Epithelial cell of prostate (primary cell): Measurements from ENCODE around the gene BCKDHB.

Experiments used
- DNase-seq: peaks from one replicate; pipeline ENCODE4 v3.0.0-alpha.2; 2011; ENCODE audit warnings: low read depth, low spot score
- H3K27ac ChIP-seq: fragments of 450-650 bp; 2 replicates; pipeline ENCODE4 v1.5.1; 2017; ENCODE audit warnings: mild to moderate bottlenecking

BCKDHB gene

GRCh38 chr6:80145921-80146320 is 39.5 kb downstream of the BCKDHB start:
- no peak overlapping the region for H3K27ac ChIP-seq
- DNase-seq, result no peak

- no peak overlapping the region for H3K27ac ChIP-seq
Observed at GRCh38 chr6:80148220-80148619, 41.7 kb downstream of the BCKDHB start.

GRCh38 chr6:80151635-80152034 is 45.2 kb downstream of the BCKDHB start:
- DNase-seq, result no peak
- no peak overlapping the region for H3K27ac ChIP-seq

More at GRCh38 chr6:80148220-80148619, 41.7 kb downstream of the BCKDHB start:
- DNase-seq, result no peak

GRCh38 chr6:80154160-80154559 is 47.7 kb downstream of the BCKDHB start:
- DNase-seq, result no peak
- no peak overlapping the region for H3K27ac ChIP-seq

GRCh38 chr6:80156221-80156620 is 49.8 kb downstream of the BCKDHB start:
- H3K27ac ChIP-seq, result no peak overlapping the region
- no peak for DNase-seq

- no peak for DNase-seq
- no peak overlapping the region for H3K27ac ChIP-seq
Observed at GRCh38 chr6:80158478-80158989, 52.1 kb downstream of the BCKDHB start.

- H3K27ac ChIP-seq, result no peak overlapping the region
- no peak for DNase-seq
Observed at GRCh38 chr6:80161434-80161833, 55.0 kb downstream of the BCKDHB start.

GRCh38 chr6:80163754-80164187 is 57.3 kb downstream of the BCKDHB start:
- peak overlapping the region; percentile 92 for H3K27ac ChIP-seq
- peak; percentile 52 for DNase-seq

GRCh38 chr6:80165143-80165542 is 58.7 kb downstream of the BCKDHB start:
- H3K27ac ChIP-seq, result peak overlapping the region; percentile 92
- DNase-seq, result peak; percentile 22

- no peak for DNase-seq
- peak overlapping the region; percentile 92 for H3K27ac ChIP-seq
Observed at GRCh38 chr6:80165819-80166218, 59.3 kb downstream of the BCKDHB start.

- no peak overlapping the region for H3K27ac ChIP-seq
- DNase-seq, result no peak
Observed at GRCh38 chr6:80170433-80170832, 64.0 kb downstream of the BCKDHB start.

- no peak for DNase-seq
- H3K27ac ChIP-seq, result no peak overlapping the region
Observed at GRCh38 chr6:80173411-80173810, 66.9 kb downstream of the BCKDHB start.

- no peak for DNase-seq
- no peak overlapping the region for H3K27ac ChIP-seq
Observed at GRCh38 chr6:80174900-80175572, 68.6 kb downstream of the BCKDHB start.

- H3K27ac ChIP-seq, result no peak overlapping the region
- DNase-seq, result no peak
Observed at GRCh38 chr6:80179695-80180094, 73.2 kb downstream of the BCKDHB start.

- DNase-seq, result no peak
- H3K27ac ChIP-seq, result peak overlapping the region; percentile 17
Observed at GRCh38 chr6:80181352-80182081, 75.0 kb downstream of the BCKDHB start.

GRCh38 chr6:80182308-80182707 is 75.8 kb downstream of the BCKDHB start:
- peak overlapping the region; percentile 17 for H3K27ac ChIP-seq
- no peak for DNase-seq

GRCh38 chr6:80183019-80183795 is 76.7 kb downstream of the BCKDHB start:
- no peak overlapping the region for H3K27ac ChIP-seq
- no peak for DNase-seq

GRCh38 chr6:80185492-80185891 is 79.0 kb downstream of the BCKDHB start:
- no peak overlapping the region for H3K27ac ChIP-seq
- no peak for DNase-seq

GRCh38 chr6:80186082-80186481 is 79.6 kb downstream of the BCKDHB start:
- no peak for DNase-seq
- no peak overlapping the region for H3K27ac ChIP-seq

GRCh38 chr6:80196906-80197305 is 90.4 kb downstream of the BCKDHB start:
- no peak for DNase-seq
- H3K27ac ChIP-seq, result no peak overlapping the region

GRCh38 chr6:80197474-80197873 is 91.0 kb downstream of the BCKDHB start:
- DNase-seq, result peak; percentile 10

More at GRCh38 chr6:80197474-80197873, 91.0 kb downstream of the BCKDHB start:
- no peak overlapping the region for H3K27ac ChIP-seq
